ENCODE results near the gene ITCH.
"Not testable (repeated sequence)": the region's sequence is repeated elsewhere in the genome, so short reads cannot be mapped to it uniquely, and the experiment has no call there.

The ITCH gene

DNA sequence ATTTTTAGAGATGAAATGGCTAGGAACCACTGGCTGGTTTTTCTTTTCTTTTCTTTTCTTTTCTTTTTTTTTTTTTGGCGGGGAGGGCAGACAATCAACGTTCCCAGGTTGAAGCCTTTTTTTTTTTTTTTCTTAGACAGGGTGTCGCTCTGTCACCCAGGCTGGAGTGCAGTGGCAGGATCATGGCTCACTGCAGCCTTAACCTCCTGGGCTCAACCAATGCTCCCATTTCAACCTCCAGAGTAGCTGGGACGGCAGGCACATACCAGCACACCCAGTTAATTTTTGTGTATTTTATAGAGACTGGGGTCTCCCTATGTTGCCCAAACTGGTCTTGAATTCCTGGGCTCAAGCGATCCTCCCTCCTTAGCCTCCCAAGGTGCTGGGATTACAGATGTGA is 18.8 kb upstream of the ITCH start:
- no peak for DNase-seq

DNA sequence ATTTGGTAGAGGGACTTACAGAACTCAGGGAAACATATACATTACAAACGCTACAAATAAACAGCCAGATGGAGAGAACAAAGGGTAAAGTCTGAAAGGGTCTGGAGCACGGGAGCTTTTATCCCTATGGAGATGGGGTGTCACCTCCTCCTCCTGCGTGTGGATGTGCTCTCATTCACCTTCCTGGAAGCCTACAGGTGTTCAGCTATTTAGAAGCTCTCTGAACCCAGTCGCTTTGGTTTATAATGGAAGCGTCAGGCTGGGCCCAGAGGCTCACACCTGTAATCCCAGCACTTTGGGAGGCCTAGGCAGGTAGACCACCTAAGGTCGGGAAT is 17.7 kb upstream of the ITCH start:
- DNase-seq, result no peak

DNA sequence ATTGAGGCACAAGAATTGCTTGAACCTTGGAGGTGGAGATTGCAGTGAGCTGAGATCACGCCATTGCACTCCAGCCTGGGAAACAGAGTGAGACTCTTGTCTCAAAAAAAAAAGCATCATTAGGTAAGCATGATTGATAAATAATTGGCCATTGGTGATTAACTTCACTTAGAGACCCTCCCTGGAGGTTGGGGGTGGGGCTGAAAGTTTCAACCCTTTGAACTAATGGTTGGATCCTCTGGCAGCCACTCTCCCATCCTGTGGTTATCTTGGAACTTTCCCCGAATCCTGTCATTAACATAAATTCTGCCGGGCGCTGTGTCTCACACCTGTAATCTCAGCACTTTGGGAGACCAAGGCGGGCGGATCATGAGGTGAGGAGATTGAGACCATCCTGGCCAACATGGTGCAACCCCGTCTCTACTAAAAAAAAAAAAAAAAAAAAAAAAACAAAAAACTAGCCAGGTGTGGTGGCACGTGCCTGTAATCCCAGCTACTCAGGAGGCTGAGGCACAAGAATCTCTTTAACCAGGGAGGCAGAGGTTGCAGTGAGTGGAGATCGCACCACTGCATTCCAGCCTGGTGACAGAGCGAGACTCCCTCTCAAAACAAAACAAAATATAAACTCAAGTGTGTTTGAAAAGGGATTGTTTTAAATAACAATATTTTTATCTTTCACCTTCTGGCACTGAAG is 17.1 kb upstream of the ITCH start:
- DNase-seq, result not testable (repeated sequence)

DNA sequence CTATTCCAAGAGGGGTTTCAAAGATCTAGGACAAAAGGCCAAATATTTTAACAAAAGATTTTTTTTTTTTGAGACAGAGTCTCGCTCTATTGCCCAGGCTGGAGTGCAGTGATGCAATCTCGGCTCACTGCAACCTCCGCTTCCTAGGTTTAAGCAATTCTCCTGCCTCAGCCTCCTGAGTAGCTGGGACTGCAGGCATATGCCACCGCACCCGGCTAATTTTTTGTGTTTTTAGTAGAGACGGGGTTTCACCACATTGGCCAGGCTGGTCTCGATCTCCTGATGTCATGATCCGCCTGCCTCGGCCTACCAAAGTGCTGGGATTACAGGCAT is 16.6 kb upstream of the ITCH start:
- DNase-seq, result not testable (repeated sequence)

DNA sequence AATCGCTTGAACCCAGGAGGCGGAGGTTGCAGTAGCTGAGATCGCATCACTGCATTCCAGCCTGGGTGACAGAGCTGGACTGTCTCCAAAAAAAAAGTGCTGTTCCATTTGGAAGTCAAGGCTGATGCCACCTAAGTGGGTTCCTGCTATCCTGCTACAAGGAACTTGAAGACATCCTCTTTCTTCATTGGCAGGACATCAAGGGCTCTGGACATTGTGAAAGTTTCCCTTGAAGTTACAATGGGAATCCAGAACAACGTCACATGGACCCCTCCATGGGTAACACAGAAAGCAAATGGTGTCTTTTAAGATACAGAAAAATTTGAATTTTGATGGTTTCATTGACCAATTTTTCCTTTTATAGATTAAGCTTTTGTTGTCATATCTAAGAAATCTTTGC is 15.5 kb upstream of the ITCH start:
- DNase-seq, result no peak

DNA sequence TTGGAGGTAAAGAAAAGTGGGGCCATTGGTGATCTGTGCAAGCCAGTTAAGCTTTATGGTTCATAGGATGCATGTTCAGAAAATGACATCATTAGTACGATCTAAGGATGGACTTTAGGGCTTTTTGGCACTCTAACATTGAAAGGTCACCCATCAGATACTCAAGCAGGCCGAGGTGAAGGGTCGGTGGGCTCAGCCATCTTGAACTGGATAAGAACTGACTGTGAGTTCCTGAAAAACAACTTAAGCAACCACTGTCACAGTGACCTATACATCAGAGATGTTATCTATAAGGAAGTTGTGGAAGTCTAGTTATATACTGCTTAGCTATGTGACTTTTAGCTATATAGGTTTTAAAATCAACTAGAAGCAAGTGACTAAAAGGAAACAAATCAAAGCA is 13.0 kb upstream of the ITCH start:
- peak; percentile 42 for DNase-seq

DNA sequence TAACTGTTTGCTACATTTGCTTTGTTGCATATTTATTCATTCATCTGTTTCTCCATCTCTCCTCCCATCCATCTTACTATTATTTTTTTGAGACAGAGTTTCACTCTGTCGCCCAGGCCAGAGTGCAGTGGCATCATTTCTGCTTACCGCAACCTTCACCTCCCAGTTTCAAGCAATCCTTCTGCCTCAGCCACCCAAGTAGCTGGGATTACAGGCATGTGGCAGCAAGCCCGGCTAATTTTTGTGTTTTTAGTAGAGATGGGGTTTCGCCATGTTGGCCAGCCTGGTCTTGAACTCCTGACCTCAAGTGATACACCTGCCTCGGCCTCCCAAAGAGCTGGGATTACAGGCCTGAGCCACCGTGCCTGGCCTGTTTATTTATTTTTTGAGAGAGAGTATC is 9.6 kb upstream of the ITCH start:
- DNase-seq, result not testable (repeated sequence)

DNA sequence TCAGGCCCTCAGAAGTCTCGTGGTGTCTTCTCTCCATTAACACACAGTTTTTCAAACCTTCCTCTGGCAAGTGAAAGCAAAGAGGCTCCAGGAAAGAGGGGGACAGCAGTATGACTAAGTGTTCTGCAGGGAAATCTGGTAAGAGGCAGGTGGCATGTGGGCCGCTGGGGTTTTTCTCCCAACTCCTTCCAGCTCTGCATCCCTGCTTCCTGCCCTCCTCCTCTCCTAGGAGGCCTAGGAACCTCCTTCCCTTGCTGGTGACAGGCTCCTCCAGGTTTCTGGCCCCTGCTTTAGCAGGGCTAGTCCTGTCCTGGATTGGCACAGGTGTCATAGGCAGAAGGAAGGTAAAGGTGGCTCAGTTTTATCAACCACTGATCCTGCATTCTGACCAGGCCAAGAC is 7.6 kb upstream of the ITCH start:
- DNase-seq, result no peak

DNA sequence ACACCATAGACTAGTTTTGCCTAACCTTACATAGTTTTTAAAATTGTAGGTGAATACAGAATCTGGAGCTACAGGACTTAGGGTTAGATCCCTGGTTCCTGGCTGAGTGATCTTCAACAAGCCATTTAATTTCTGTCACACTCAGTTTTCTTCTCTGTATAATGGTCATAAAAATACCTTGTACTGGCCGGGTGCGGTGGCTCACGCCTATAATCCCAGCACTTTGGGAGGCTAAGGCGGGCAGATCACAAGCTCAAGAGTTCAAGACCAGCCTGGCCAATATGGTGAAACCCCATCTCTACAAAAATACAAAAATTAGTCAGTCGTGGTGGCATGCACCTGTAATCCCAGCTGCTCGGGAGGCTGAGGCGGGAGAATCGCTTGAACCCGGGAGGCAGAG is 3.3 kb upstream of the ITCH start:
- not testable (repeated sequence) for DNase-seq

DNA sequence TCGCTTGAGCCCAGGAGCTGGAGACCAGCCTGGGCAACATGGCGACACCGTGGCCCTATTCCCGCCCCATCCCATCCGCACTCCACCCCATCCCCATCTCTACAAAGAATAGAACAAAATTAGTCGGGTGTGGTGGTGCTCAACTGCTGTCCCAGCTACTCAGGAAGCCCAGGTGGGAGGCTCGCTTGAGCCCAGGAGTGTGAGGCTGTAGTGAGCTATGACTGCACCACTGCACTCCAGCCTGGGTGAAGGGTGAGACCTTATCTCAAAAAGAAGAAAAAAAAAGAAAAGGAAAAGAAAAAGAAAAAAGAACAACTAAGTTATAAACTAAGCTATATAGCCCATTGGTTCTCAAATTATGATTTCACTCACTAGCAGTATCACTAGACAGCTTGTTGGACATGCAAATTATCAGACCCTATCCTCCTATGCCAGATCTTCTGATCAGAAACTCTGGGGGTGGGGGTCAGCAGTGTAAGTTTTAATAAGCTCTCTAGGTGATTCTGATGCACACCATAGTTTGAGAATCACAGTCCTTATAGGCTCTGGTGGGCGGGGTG is 491 bp upstream of the ITCH start:
- no peak for DNase-seq

DNA sequence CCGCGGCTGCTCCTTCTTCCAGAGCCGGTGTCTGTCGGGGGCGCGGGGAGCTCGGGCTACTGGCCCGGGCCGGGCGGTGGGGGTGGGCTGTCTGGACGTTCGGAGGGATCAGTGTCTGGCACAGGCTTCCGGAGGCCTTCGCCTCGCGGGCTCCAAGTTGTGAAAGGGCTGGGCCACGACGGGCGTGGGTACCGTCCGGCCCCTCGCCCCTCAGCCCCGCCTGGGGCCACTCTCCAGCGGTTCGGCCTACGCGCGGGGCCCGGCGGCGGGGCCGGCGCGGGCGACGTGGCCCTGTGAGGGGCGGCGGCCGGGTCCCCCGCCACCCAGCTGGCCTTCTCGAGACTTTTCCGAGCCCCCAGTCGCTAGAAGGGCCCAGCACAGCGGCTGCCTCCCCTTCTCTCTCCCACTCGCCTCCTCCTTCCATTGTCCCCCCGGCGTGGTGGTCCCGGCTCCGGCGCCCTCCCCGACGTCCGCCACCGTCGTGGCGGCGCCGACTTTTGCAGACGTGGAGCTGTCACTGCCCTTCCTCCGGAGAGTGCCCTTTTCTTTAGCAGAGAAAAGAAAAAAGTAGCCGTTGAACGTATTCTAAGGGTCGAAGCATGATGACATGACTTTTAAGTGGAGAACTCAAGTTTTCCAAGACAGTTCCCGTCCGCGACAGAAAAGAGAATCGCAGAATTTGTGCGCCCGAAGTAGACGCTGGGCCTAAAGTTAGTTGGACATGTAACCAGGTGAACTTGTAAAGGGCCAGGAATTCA is 571 bp downstream of the ITCH start:
- DNase-seq, result no peak

DNA sequence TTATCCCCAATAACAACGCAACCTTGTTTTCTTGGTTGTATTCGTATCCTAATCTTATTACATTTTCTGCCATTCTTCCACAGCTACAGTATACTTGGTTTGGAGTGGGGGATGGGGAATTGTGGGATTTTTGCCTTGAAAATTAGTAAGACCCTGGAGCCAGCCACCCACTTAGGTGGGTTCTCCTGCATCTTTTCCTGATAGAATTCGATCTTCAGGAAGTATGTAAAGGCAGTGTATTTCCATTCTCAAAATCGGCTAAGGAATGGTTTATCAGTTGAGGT is 1.1 kb downstream of the ITCH start:
- DNase-seq, result no peak

DNA sequence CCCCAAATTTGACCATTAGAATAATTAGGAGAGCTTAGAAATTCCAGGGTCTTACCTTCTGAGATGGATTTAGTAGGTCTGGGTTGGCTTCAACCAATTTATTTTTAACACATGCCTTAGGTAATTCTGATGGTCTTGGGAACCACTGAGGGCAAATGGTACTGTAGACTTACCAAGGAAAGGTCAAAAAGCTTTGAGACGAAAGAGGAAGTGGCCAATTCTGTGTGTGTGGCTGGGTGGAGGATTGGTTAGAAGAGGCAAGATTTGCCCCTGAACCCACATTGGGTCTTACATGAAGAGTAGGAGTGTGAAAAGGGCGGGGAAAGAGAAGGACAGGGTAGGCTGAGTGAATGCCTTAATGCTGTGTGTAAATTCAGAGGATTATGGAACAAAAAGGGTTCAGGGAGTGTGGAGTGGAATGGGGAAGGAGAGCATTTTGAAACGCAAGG is 2.7 kb downstream of the ITCH start:
- DNase-seq, result peak; percentile 99

DNA sequence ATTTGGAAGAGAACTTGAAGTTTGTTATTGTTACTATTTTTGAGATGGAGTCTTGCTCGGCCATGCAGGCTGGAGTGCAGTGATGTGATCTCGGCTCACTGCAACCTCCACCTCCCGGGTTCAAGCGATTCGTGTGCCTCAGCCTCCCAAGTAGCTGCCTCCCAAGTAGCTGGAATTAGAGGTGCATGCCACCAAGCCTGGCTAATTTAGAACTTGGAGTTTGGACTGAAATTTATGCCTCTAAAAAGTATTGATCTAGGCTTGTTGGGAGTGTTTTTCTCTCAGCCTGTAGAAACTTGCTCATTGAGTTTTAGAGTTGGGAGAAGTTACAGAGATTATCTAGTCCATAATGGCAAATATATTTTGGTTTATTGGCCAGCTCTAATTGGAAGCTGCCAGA is 4.1 kb downstream of the ITCH start:
- DNase-seq, result no peak

DNA sequence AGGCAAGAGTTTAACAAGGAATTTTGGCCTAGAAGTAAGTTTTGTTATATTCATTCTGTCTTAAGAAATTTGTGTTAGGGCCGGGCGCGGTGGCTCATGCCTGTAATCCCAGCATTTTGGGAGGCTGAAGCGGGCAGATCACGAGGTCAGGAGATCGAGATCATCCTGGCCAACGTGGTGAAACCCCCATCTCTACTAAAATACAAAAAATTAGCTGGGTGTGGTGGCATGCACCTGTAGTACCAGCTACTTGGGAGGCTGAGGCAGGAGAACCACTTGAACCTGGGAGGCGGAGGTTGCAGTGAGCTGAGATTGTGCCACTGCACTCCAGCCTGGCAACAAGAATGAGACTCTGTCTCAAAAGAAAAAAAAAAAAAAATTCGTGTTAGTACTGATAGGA is 4.8 kb downstream of the ITCH start:
- not testable (repeated sequence) for DNase-seq

DNA sequence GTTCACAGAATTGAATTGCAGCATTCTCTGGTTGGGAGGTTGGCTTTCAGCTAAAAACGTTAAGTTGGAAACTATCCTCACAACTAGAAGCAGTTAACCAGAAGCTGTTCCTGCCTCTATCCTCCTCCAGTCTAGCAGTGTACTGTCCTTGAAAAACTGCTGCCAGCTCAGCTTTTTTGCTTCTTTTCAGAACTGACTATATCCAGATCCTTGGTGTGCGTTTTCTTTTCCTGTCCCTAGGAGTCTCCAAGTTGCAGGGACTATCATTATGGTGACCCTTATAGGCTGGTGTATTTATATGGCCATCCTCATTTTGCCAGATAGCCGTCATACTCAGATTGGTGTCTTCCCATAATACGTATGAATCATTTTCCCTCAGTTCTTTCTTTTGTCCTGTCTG is 5.5 kb downstream of the ITCH start:
- no peak for DNase-seq

DNA sequence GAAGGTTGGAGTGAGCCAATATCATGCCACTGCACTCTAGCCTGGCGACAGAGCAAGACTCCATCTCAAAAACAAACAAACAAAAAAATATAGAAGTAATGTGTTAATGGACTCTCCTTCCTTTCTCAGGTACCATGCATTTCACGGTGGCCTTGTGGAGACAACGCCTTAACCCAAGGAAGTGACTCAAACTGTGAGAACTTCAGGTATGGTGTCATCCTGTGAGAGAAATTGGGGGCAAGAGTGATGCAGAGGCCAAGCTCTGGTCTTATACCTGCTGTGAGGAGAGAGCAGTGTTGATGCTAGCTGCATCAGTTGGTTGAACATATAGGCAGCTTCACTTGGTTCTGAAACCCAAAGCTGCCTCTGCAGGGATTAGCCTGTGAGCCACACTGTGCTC is 6.2 kb downstream of the ITCH start:
- no peak for DNase-seq

DNA sequence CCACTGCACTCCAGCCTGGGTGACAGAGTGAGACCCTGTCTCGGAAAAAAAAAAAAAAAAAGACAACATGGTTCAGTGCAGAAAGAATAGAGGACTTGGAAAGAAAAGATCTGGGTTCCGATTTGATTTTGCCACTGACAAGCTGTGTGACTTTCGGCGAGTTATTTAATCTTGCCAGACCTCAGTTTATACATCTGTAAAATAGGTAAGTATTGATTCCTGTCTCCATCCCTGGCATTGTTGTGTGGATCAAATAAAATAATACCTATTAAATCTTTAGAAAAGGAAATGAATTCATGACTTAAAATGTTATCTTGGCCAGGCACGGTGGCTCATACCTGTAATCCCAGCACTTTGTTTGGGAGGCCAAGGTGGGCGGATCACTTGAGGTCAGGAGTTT is 7.0 kb downstream of the ITCH start:
- DNase-seq, result no peak

DNA sequence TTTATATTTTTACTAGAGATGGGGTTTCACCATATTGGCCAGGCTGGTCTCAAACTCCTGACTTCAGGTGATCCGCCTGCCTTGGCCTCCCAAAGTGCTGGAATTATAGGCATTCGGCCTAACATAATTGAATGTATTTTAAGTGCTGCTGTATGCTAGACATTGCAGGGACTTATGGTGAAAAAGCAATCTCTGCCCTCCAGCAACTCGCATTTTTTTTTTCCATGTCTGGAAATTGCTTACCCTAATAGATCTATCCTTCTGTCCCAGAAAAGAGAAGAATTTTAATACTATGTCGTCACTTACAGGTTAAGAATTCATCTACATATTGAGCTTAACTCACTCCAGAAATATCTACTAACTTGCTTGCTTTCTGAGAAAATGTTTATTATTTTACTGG is 10.4 kb downstream of the ITCH start:
- no peak for DNase-seq

DNA sequence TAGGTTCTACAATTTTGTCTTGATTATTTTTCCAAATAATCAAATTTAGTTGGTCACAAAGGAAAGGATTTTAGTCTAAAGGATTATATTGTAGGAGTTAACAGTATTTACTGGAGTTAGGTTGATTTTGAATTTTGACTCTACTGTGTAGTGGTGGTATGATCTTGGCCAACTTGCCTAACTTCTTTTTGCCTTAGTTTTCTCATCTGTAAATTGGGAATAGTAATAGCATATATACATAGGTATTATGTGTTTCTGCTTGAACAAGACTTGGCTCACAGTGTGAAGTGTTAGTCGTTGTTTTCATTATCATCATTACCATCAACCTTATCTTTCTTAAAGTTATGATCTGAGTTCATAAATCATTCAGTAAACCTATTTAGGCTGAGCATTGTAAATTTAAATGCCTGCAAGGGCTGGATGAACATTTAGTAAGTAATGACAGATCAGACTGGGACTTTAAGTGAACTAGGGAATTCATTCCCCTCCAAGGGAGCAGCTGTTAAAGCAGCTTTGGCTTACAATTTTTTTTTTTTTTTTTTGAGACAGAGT is 11.2 kb downstream of the ITCH start:
- no peak for DNase-seq

DNA sequence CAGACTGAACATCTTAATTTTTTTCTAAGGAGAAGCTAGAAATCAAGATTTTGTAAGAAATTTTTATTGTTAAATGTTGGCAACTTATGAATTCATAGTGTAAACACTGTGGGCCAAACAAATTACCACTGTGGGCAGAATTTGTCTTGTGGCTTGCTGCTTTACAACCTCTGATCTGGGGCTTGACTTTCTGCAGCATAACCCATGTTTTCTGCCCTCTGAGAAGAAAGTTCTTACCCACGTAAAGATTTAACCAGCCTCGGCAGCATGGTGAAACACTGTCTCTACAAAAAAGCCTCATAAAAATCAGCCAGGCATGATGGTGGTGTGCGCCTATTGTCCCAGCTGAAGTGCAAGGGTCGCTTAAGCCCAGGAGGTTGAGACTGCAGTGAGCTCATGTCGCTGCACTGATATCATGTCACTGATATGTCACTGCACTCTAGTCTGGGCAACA is 12.9 kb downstream of the ITCH start:
- DNase-seq, result no peak

DNA sequence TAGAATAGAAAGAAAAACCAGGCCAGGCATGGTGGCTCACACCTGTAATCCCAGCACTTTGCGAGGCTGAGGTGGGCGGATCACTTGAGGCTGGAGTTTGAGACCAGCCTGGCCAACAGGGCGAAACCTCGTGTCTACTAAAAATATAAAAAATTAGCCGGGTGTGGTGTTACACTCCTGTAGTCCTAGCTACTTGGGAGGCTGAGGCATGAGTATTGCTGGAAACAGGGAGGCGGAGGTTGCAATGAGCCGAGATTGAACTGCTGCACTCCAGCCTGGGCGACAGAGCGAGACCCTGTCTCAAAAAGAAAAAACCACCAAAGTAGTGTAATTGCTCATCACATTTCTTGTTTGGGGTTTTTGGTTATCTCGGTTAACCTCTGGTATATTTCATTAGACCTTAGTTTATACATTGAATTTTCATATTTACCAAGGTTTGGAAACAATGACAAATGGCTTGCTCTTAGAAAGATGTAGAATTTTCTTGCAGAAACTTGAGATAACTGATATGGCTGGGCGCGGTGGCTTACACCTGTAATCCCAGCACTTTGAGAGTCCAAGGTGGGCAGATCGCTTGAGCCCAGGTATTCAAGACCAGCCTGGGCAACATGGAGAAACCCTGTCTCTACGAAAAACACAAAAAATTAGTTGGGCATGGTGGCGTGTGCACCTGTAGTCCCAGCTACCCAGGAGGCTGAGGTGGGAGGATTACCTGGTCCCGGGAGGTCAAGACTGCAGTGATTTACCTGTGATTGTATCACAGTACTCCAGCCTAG is 14.2 kb downstream of the ITCH start:
- no peak for DNase-seq

DNA sequence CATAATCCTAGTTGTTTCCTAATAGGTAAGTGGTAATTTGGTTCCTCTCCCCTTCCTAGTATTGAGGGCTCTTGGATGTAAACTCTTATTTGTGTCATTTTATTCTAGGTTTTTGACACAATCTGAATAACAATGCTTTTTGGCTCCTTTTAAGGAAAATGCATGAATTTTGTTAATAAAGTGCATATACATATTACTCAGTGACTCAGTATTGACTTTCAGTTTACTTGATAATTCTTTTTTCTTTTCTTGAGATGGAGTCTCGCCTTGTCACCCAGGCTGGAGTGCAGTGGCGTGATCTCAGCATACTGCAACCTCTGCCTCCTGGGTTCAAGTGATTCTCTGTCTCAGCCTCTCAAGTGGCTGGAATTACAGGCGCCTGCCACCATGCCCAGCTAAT is 19.1 kb downstream of the ITCH start:
- DNase-seq, result no peak

All from MV-4-11 (cell line).